ENCODE measurements around the gene MRPS27.

MRPS27 gene

DNA sequence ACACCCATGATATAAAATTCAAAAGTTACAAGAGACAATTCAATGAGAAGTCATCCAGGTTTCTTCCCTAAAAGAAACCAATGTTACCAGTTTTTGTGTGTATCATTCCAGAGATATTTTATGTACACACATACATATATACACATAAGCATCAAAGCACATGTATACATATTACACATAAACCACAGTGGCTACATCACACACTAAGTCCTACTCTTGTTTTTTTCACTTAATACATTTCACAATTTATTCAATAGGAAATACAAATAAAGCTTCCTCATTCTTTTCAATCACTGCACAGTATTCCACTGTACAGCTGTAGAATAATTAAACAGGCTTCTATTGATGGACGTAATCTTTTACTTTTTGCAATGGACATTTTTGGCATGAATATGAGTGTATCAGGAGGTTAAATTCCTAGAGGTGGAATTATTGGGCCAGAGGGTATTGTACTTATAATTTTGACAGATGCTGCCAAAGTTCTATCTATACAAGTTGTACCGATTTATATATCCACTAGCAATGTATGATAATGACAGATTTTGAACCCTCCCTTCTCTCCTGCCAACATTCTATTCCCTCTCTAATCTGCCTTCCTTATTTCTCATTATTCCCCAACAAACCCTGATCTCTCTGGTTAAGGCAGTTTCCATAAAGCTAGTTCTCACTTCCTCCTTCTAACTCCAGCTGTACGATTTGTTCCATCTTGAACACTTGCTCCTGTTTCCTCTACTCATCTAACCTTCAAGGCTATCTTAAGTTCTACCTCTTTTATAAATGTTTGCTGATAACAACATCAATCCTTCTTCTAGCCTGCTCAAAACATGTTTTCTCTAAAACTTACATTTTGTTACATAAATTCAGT lies 35.2 kb downstream of the MRPS27 start:
- Histone ChIP-seq H3K79me2 (ENCODE audit: control insufficient read depth, low read length) (peaks cover 47% of the 10 kb centered on the region), H3K9me2 (replicated peaks; ENCODE audit: control insufficient read depth, low read length) (no peaks in the 10 kb centered on the region), H3K36me3 (ENCODE audit: control insufficient read depth, low read length) (peaks cover 87% of the 10 kb centered on the region), H4K20me1 (ENCODE audit: control insufficient read depth, insufficient read depth, low read depth, low read length) (no peaks in the 10 kb centered on the region), H3K9me3 (ENCODE audit: control insufficient read depth, insufficient read depth, low read length) (no peaks in the 10 kb centered on the region), H3F3A (ENCODE audit: control insufficient read depth, insufficient read depth) (peaks cover 6% of the 10 kb centered on the region), H3K27ac (ENCODE audit: low read depth, low read length) (peak overlapping the region; percentile 73), H3K4me2 (ENCODE audit: low read length) (peak overlapping the region; percentile 70), H3K4me3 (ENCODE audit: low read length) (peak overlapping the region; percentile 50), H3K27me3 (ENCODE audit: control insufficient read depth, low read length) (no peaks in the 10 kb centered on the region), H3K4me1 (ENCODE audit: control insufficient read depth, low read length) (peaks cover 67% of the 10 kb centered on the region)
- TF ChIP-seq EZH2phosphoT487 (IDR thresholded peaks at IDR 0.05; ENCODE audit: borderline replicate concordance, low read length) = no peak
- TF ChIP-seq, protein P1, sequence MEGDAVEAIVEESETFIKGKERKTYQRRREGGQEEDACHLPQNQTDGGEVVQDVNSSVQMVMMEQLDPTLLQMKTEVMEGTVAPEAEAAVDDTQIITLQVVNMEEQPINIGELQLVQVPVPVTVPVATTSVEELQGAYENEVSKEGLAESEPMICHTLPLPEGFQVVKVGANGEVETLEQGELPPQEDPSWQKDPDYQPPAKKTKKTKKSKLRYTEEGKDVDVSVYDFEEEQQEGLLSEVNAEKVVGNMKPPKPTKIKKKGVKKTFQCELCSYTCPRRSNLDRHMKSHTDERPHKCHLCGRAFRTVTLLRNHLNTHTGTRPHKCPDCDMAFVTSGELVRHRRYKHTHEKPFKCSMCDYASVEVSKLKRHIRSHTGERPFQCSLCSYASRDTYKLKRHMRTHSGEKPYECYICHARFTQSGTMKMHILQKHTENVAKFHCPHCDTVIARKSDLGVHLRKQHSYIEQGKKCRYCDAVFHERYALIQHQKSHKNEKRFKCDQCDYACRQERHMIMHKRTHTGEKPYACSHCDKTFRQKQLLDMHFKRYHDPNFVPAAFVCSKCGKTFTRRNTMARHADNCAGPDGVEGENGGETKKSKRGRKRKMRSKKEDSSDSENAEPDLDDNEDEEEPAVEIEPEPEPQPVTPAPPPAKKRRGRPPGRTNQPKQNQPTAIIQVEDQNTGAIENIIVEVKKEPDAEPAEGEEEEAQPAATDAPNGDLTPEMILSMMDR (IDR thresholded peaks at IDR 0.05; ENCODE audit: low read depth, low read length, poor library complexity, severe bottlenecking) = no peak

GRCh38 chr5:72283358-72283757 lies 36.7 kb downstream of the MRPS27 start:
- Histone ChIP-seq H3K27ac (ENCODE audit: low read depth, low read length) (no peak overlapping the region), H3K9me3 (ENCODE audit: control insufficient read depth, insufficient read depth, low read length) (no peaks in the 10 kb centered on the region), H3K36me3 (ENCODE audit: control insufficient read depth, low read length) (peaks cover 87% of the 10 kb centered on the region), H3K4me1 (ENCODE audit: control insufficient read depth, low read length) (peaks cover 54% of the 10 kb centered on the region), H3F3A (ENCODE audit: control insufficient read depth, insufficient read depth) (peaks cover 6% of the 10 kb centered on the region), H4K20me1 (ENCODE audit: control insufficient read depth, insufficient read depth, low read depth, low read length) (no peaks in the 10 kb centered on the region), H3K79me2 (ENCODE audit: control insufficient read depth, low read length) (peaks cover 41% of the 10 kb centered on the region), H3K27me3 (ENCODE audit: control insufficient read depth, low read length) (no peaks in the 10 kb centered on the region), H3K9me2 (replicated peaks; ENCODE audit: control insufficient read depth, low read length) (no peaks in the 10 kb centered on the region), H3K4me2 (ENCODE audit: low read length) (no peak overlapping the region), H3K4me3 (ENCODE audit: low read length) (no peak overlapping the region)
- TF ChIP-seq EZH2phosphoT487 (IDR thresholded peaks at IDR 0.05; ENCODE audit: borderline replicate concordance, low read length) = no peak
- TF ChIP-seq, protein P1 (IDR thresholded peaks at IDR 0.05; ENCODE audit: low read depth, low read length, poor library complexity, severe bottlenecking) = no peak

DNA sequence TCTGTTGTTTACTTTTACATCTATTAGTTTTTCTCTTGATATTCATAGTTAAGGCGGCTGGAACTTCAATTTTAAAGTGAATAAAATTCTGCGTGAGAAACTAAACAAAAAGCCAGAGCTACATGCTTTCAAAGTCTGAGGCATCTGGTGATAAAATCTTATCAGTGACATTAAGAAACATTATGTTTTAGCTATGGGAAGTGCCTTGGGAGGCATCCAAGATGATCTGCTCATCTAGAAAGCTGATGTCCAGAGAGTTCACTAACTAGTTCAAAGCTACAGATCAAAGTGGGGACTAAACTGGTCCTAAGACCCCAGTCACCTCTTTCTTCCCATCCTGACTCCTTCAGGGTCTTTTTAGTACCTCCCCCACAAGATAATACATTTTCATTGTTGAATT lies 37.2 kb downstream of the MRPS27 start:
- H3K9me3 ChIP-seq (ENCODE audit: control insufficient read depth, insufficient read depth, low read length) = no peaks in the 10 kb centered on the region

More for the DNA sequence above, 37.2 kb downstream of the MRPS27 start:
- peaks cover 6% of the 10 kb centered on the region for H3F3A ChIP-seq (ENCODE audit: control insufficient read depth, insufficient read depth)
- H3K4me2 ChIP-seq (ENCODE audit: low read length) = no peak overlapping the region
- no peaks in the 10 kb centered on the region for H4K20me1 ChIP-seq (ENCODE audit: control insufficient read depth, insufficient read depth, low read depth, low read length)
- no peak overlapping the region for H3K27ac ChIP-seq (ENCODE audit: low read depth, low read length)
- H3K27me3 ChIP-seq (ENCODE audit: control insufficient read depth, low read length) = no peaks in the 10 kb centered on the region
- H3K4me1 ChIP-seq (ENCODE audit: control insufficient read depth, low read length) = peaks cover 54% of the 10 kb centered on the region
- peaks cover 41% of the 10 kb centered on the region for H3K79me2 ChIP-seq (ENCODE audit: control insufficient read depth, low read length)
- H3K4me3 ChIP-seq (ENCODE audit: low read length) = no peak overlapping the region
- H3K9me2 ChIP-seq (replicated peaks; ENCODE audit: control insufficient read depth, low read length) = no peaks in the 10 kb centered on the region
- peaks cover 84% of the 10 kb centered on the region for H3K36me3 ChIP-seq (ENCODE audit: control insufficient read depth, low read length)
- TF ChIP-seq EZH2phosphoT487 (IDR thresholded peaks at IDR 0.05; ENCODE audit: borderline replicate concordance, low read length) = no peak
- TF ChIP-seq, protein P1 (IDR thresholded peaks at IDR 0.05; ENCODE audit: low read depth, low read length, poor library complexity, severe bottlenecking) = no peak

All from DOHH2 (cell line).